GM12878 (cell line): ENCODE data around the gene ADAMTS2. TPM values are rescaled to one million over a fixed set of nuclear protein-coding genes. Genes with fewer than 3 reads are reported as not detected.

Experiments
- ATAC-seq: fragments of 200-7000 bp; cut with Tn5 transposase; 3 replicates; pipeline ENCODE4 v1.9.1; 2020; ENCODE audit warnings: mild to moderate bottlenecking, moderate library complexity
- BruUV-seq: library from RNA; stranded (reverse); fragments of 400-500 nt; replicated peaks from 2 replicates; lab custom pipeline; 2021; lab: Mats Ljungman, UMichigan
- CTCF ChIA-PET: fragments of 300-600 bp; sonication (Branson Sonifier 250); formaldehyde crosslinking; extraction: SDS; loops from one replicate; lab custom pipeline; 2021; ENCODE audit warnings: inconsistent platforms; lab: Yijun Ruan, JAX
- POLR2A ChIA-PET: fragments of 350-600 bp; formaldehyde crosslinking; extraction: SDS; loops from one replicate; lab custom pipeline; 2021; ENCODE audit warnings: inconsistent platforms; lab: Charles Lee
- RAD21 ChIA-PET: fragments of 300-600 bp; sonication (Branson Sonifier 250); formaldehyde crosslinking; loops from one replicate; lab custom pipeline; 2023; ENCODE audit warnings: antibody characterized with exemption; ENCODE audit not compliant: unreplicated experiment; lab: Charles Lee
- SMC1A ChIA-PET: fragments of 300-600 bp; sonication (Branson Sonifier 250); formaldehyde crosslinking; loops from one replicate; lab custom pipeline; 2023; ENCODE audit not compliant: unreplicated experiment, uncharacterized antibody; lab: Charles Lee
- DNase-seq: peaks from one replicate; pipeline ENCODE4 v3.0.0-alpha.2; 2011; ENCODE audit warnings: low read depth, low spot score
- FAIRE-seq: peaks from 3 replicates; lab custom pipeline; 2011; peaks lifted over from hg19 to GRCh38; lab: Jason Lieb, UNC
- H2AFZ ChIP-seq: 2 replicates; pipeline ENCODE4 v1.6.0; 2011; ENCODE audit warnings: low read depth, low read length, control low read depth; ENCODE audit not compliant: control insufficient read depth
- H3K27ac ChIP-seq: 2 replicates; pipeline ENCODE4 v1.5.1; 2011; ENCODE audit warnings: control low read depth; ENCODE audit not compliant: control insufficient read depth, insufficient read depth
- H3K27me3 ChIP-seq, 2 experiments: replicated peaks in 1 of 2; 2 replicates each; pipeline versions ENCODE4 v1.6.0 to v1.6.1; 2011; ENCODE audit warnings: low read length in 1 of 2; ENCODE audit not compliant: control insufficient read depth in 2 of 2, insufficient read depth in 2 of 2
- H3K36me3 ChIP-seq, 2 experiments: 2 replicates each; pipeline ENCODE4 v1.5.1; 2011; ENCODE audit warnings: low read length in 1 of 2; ENCODE audit not compliant: control insufficient read depth in 2 of 2, insufficient read depth in 2 of 2
- H3K4me1 ChIP-seq: 2 replicates; pipeline ENCODE4 v1.6.1; 2011; ENCODE audit warnings: mild to moderate bottlenecking, low read length, moderate library complexity, mixed read lengths; ENCODE audit not compliant: control insufficient read depth, insufficient read depth
- H3K4me2 ChIP-seq: 2 replicates; pipeline ENCODE4 v1.6.0; 2011; ENCODE audit warnings: control low read depth; ENCODE audit not compliant: control insufficient read depth, insufficient read depth
- H3K4me3 ChIP-seq: fragments of 200-600 bp; sonication (generic); 2 replicates; pipeline ENCODE4 v1.5.1; 2016
- H3K79me2 ChIP-seq: 2 replicates; pipeline ENCODE4 v1.6.0; 2011; ENCODE audit warnings: low read length; ENCODE audit not compliant: control insufficient read depth, insufficient read depth
- H3K9ac ChIP-seq: 2 replicates; pipeline ENCODE4 v1.8.0; 2011; ENCODE audit warnings: low read length, control low read depth, mixed read lengths; ENCODE audit not compliant: control insufficient read depth, insufficient read depth
- H3K9me3 ChIP-seq: replicated peaks from 3 replicates; pipeline ENCODE4 v1.5.1; 2011; ENCODE audit warnings: mild to moderate bottlenecking, low read length; ENCODE audit not compliant: control insufficient read depth, insufficient read depth
- H4K20me1 ChIP-seq: 2 replicates; pipeline ENCODE4 v1.6.0; 2011; ENCODE audit not compliant: control insufficient read depth, insufficient read depth
- BMI1 ChIP-seq: fragments of 450-650 bp; IDR thresholded peaks from 2 replicates; pipeline ENCODE4 v1.6.1; 2016; ENCODE audit warnings: mild to moderate bottlenecking, moderate library complexity, borderline replicate concordance
- CEBPZ ChIP-seq: fragments of 150-350 bp; IDR thresholded peaks from 2 replicates; pipeline ENCODE4 v1.6.1; 2016; ENCODE audit warnings: low read depth, low read length
- FOXM1 ChIP-seq: IDR thresholded peaks from 2 replicates; pipeline ENCODE4 v1.6.1; 2012; ENCODE audit warnings: low read depth, mild to moderate bottlenecking, inconsistent platforms, low read length, moderate library complexity
- IKZF1 ChIP-seq: fragments of 450-650 bp; conservative IDR thresholded peaks from 2 replicates; pipeline ENCODE4 v1.6.1; 2017; ENCODE audit warnings: antibody characterized with exemption, mild to moderate bottlenecking
- MYB ChIP-seq: fragments of 150-350 bp; IDR thresholded peaks from 2 replicates; pipeline ENCODE4 v1.6.1; 2014; ENCODE audit warnings: mild to moderate bottlenecking, low read depth, low read length, borderline replicate concordance
- PML ChIP-seq: IDR thresholded peaks from 2 replicates; pipeline ENCODE4 v1.6.1; 2012; ENCODE audit warnings: low read length, inconsistent platforms
- RAD51 ChIP-seq: fragments of 450-650 bp; IDR thresholded peaks from 2 replicates; pipeline ENCODE4 v1.6.1; 2016; ENCODE audit warnings: moderate library complexity, mild to moderate bottlenecking, inconsistent platforms
- SIX5 ChIP-seq: IDR thresholded peaks from 2 replicates; pipeline ENCODE4 v1.6.1; 2011; ENCODE audit warnings: mild to moderate bottlenecking, low read depth, low read length, moderate library complexity; ENCODE audit not compliant: severe bottlenecking
- SMC3 ChIP-seq: IDR thresholded peaks from 2 replicates; pipeline ENCODE4 v1.6.1; 2011; ENCODE audit warnings: low read length, improper control_type of control experiment, borderline replicate concordance
- SP1 ChIP-seq: IDR thresholded peaks from one replicate; pipeline ENCODE4 v1.6.1; 2011; ENCODE audit warnings: low read depth, low read length
- TBL1XR1 ChIP-seq: IDR thresholded peaks from 2 replicates; pipeline ENCODE4 v1.6.1; 2012; ENCODE audit warnings: low read depth, low read length, improper control_type of control experiment
- ZBTB33 ChIP-seq: fragments of 450-650 bp; IDR thresholded peaks from 2 replicates; pipeline ENCODE4 v1.6.1; 2017; ENCODE audit warnings: mild to moderate bottlenecking
- WGBS: methylation state at CpG from one replicate; pipeline ENCODE4 v1.1.6; 2016; ENCODE audit warnings: low lambda C conversion rate; ENCODE audit not compliant: insufficient replicate concordance, insufficient coverage; ENCODE audit errors: missing lambda C conversion rate; 5-methylcytosine and 5-hydroxymethylcytosine counted together
- in situ Hi-C: fragments of 300-500 bp; cut with MboI; formaldehyde crosslinking; loops from 9 replicates; pipeline ENCODE4 v1.14.3; 2018; ENCODE audit warnings: mixed read lengths
- intact Hi-C: fragments of 100-400 bp; cut with micrococcal nuclease; formaldehyde crosslinking; loops from one replicate; pipeline ENCODE4 v1.14.2; 2022; ENCODE audit not compliant: unreplicated experiment
- polyA plus RNA-seq, 11 experiments: library from polyadenylated mRNA; depleted of rRNA in 4 of 11; unstranded in 6 of 11; stranded (reverse) in 5 of 11; fragments of >200 nt; fragmentation: Nextera tagmentation in 4 of 11; fragmentation: Illumina TruSeq in 1 of 11; extraction: Ambion mirVana in 4 of 11; extraction: Trizol in 1 of 11; gene quantifications; 1 replicate in 1 of 11; 2 replicates in 10 of 11; pipeline versions ENCODE4 v1.2.1 to v1.2.3, GENCODE V29; 2011 to 2016; ENCODE audit warnings: inconsistent platforms in 2 of 11, missing spikeins in 2 of 11, low read depth in 1 of 11
- total RNA-seq, 4 experiments: library from RNA; depleted of rRNA in 3 of 4; stranded (reverse); fragments of >200 nt in 3 of 4; fragmentation: Illumina TruSeq in 1 of 4; extraction: Trizol in 1 of 4; gene quantifications; 2 replicates each; pipeline versions ENCODE4 v1.2.1 to v1.2.3, GENCODE V29; 2013 to 2021

Gene ADAMTS2
- total and polyA plus RNA-seq, 10 of the 15 experiments (the other 5 are each of a cell fraction or from before 2014, with no cell fraction given) = 0.03 to 0.05 TPM; not detected in 8

DNA sequence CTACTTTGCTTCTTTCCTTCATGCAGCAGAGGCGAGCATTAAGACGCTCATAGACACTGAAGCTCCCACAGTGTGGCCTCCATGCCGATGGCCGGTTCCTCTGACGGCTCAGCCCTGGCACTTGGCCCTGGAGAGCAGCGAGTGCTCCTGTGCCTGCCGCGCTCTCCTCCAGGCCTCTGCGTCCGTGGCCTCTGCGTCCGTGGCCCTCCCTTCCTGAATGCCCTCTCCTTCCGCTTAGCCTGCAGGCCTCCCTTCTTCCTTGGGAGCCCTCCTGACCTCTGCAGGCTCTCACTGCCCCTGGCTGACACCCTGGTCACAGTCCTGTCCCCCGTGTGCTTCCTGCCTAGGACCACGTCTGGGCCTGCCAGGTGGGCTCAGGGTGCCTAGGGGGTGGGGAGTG is 192.3 kb downstream of the ADAMTS2 start:
- BruUV-seq = no TSS peak
- CTCF ChIA-PET = no interaction called here
- intact Hi-C loops (no loop called here), in situ Hi-C loops (no loop called here)
- H3K27me3 ChIP-seq = no peaks in the 10 kb centered on the region
- SMC1A ChIA-PET = no interaction called here
- no peaks in the 10 kb centered on the region for H3K4me1 ChIP-seq
- 76% methylated on average over 15 of the region's 15 CpGs for WGBS
- no peaks in the 10 kb centered on the region for H4K20me1 ChIP-seq
- no peak overlapping the region for H2AFZ ChIP-seq
- H3K79me2 ChIP-seq = no peaks in the 10 kb centered on the region
- RAD21 ChIA-PET = no interaction called here
- POLR2A ChIA-PET = no interaction called here
- H3K36me3 ChIP-seq = no peaks in the 10 kb centered on the region
- ATAC-seq (no peak), DNase-seq (no peak), FAIRE-seq (no peak)
- H3K9ac ChIP-seq = no peak overlapping the region
- H3K4me3 ChIP-seq = no peak overlapping the region
- no peak overlapping the region for H3K27ac ChIP-seq
- no peak for TF ChIP-seq PML
- TF ChIP-seq SMC3 = no peak
- TF ChIP-seq MYB = no peak
- no peak for TF ChIP-seq FOXM1
- peaks cover 6% of the 10 kb centered on the region; the same call in 1 of the 3 replicates for H3K9me3 ChIP-seq
- no peak overlapping the region for H3K4me2 ChIP-seq

DNA sequence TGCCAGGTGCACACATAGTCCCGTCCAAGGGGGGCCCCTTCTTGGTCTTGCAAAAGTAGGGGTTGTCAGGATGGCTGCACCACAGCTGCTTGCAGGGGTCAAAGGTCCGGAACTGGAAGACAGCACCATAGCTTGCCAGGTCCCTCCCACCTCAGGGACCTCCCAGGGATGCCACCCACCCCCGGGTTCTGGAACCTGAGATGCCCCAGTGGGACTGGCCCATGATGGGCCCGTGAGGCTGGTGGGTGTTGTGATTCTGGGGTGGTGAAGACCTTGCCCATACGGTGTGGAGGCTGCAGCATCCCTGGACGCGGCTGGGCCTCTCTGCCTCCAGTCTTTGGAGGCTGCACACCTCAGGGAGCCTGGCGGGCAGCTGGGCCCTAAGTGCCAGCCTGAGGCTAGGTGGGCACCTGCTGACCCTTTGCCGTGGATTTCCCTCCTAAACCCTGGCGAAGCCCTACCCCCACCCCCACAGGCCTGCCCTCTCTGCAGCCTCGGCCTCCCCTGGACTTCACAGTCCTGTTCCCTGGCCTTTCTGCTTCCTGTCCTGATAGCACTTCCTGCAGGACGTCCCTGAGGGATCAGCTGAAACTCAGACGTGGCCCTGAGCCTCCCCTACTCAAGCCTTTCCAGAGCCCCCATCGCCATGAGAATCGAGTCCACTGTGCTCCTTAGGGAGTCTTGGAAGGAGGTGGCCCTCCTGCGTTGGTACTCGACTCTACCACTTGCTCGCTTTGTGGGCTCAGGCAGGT is 192.9 kb downstream of the ADAMTS2 start:
- Histone ChIP-seq H3K4me1 (no peaks in the 10 kb centered on the region), H3K4me2 (no peak overlapping the region), H3K79me2 (no peaks in the 10 kb centered on the region), H3K4me3 (no peak overlapping the region), H3K36me3 (no peaks in the 10 kb centered on the region), H3K9ac (no peak overlapping the region), H3K9me3 (peaks cover 6% of the 10 kb centered on the region; the same call in 1 of the 3 replicates), H3K27ac (no peak overlapping the region), H3K27me3 (no peaks in the 10 kb centered on the region), H2AFZ (no peak overlapping the region), H4K20me1 (no peaks in the 10 kb centered on the region)
- ChIA-PET RAD21 (no interaction called here), SMC1A (no interaction called here), CTCF (no interaction called here), POLR2A (no interaction called here)
- in situ Hi-C loops (no loop called here), intact Hi-C loops (no loop called here)
- WGBS = 34% methylated on average over 16 of the region's 18 CpGs
- ATAC-seq (no peak), DNase-seq (no peak), FAIRE-seq (no peak)
- BruUV-seq = no TSS peak
- TF ChIP-seq RAD51 = no peak
- no peak for TF ChIP-seq SMC3
- TF ChIP-seq TBL1XR1 = no peak
- TF ChIP-seq CEBPZ = no peak
- no peak for TF ChIP-seq IKZF1
- TF ChIP-seq SP1 = no peak
- TF ChIP-seq ZBTB33 = no peak
- no peak for TF ChIP-seq SIX5
- TF ChIP-seq BMI1 = no peak
